HL-60 (cell line): ENCODE data around the gene FJX1.
"Not testable (repeated sequence)": the region's sequence is repeated elsewhere in the genome, so short reads cannot be mapped to it uniquely, and the experiment has no call there.

Experiments used
- DNase-seq, 2 experiments: peaks; one replicate each; pipeline ENCODE4 v3.0.0-alpha.2; 2010 to 2020; ENCODE audit warnings: low read depth in 1 of 2, low spot score in 1 of 2
- H3K27ac ChIP-seq: fragments of 250-450 bp; sonication (Bioruptor Pico); replicated peaks from 2 replicates; pipeline ENCODE4 v1.5.1; 2020; ENCODE audit warnings: mild to moderate bottlenecking, moderate library complexity
- H3K27me3 ChIP-seq: fragments of 250-450 bp; sonication (Bioruptor Pico); 2 replicates; pipeline ENCODE4 v1.5.1; 2021; ENCODE audit warnings: mild to moderate bottlenecking, moderate library complexity; ENCODE audit not compliant: insufficient read depth, poor library complexity, severe bottlenecking
- H3K4me3 ChIP-seq: replicated peaks from 2 replicates; pipeline ENCODE4 v1.5.1; 2011; ENCODE audit warnings: mild to moderate bottlenecking, control low read depth, low read length; ENCODE audit not compliant: insufficient read depth
- GABPA ChIP-seq: IDR thresholded peaks from 2 replicates; pipeline ENCODE4 v1.6.1; 2012; ENCODE audit warnings: low read depth
- POLR2AphosphoS5 ChIP-seq: IDR thresholded peaks from 2 replicates; pipeline ENCODE4 v1.6.1; 2012; ENCODE audit warnings: low read depth
- REST ChIP-seq: IDR thresholded peaks from 2 replicates; pipeline ENCODE4 v1.6.1; 2012; ENCODE audit warnings: low read depth; ENCODE audit not compliant: insufficient replicate concordance
- SPI1 ChIP-seq: IDR thresholded peaks from 2 replicates; pipeline ENCODE4 v1.6.1; 2012; ENCODE audit warnings: low read depth, mild to moderate bottlenecking, borderline replicate concordance
- TF ChIP-seq, protein P1 (sequence below): IDR thresholded peaks from one replicate; pipeline ENCODE4 v1.5.1; 2011; ENCODE audit warnings: low read length, control low read depth, inconsistent platforms; ENCODE audit not compliant: insufficient read depth

FJX1 gene

DNA sequence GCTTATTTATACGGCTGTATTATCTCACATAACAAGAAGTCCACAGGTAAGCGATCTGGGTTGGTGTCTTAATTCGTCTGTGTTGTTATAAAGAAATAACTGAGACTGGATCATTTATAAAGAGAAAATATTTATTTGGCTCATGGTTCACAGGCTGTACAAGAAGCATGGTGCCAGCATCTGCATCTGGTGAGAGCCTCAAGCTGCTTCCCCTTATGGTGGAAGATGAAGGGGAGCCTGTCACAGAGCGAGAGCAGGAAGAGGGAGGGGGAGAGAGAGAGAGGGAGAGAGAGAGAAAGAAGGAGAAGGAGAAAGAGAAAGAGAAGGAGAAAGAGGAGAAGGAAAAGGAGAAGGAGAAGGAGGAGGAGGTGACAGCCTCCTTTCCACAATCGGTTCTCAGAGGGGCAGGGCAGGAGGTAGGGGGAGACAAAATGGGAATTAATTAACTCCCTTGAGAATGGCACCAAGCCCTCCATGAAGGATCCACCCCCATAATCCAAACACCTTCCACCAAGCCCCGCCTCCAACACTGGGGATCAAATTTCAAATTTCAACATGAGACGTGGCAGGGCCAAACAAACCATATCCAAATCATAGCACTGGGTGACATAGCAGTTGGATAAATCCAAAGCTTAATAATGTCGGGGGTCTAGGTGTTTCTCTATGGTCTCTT is 29.3 kb downstream of the FJX1 start:
- TF ChIP-seq POLR2AphosphoS5 (no peak), GABPA (no peak), SPI1 (no peak), REST (no peak)
- TF ChIP-seq, protein P1, sequence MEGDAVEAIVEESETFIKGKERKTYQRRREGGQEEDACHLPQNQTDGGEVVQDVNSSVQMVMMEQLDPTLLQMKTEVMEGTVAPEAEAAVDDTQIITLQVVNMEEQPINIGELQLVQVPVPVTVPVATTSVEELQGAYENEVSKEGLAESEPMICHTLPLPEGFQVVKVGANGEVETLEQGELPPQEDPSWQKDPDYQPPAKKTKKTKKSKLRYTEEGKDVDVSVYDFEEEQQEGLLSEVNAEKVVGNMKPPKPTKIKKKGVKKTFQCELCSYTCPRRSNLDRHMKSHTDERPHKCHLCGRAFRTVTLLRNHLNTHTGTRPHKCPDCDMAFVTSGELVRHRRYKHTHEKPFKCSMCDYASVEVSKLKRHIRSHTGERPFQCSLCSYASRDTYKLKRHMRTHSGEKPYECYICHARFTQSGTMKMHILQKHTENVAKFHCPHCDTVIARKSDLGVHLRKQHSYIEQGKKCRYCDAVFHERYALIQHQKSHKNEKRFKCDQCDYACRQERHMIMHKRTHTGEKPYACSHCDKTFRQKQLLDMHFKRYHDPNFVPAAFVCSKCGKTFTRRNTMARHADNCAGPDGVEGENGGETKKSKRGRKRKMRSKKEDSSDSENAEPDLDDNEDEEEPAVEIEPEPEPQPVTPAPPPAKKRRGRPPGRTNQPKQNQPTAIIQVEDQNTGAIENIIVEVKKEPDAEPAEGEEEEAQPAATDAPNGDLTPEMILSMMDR, result no peak
- H3K27ac ChIP-seq, result no peak overlapping the region
- peaks cover 2% of the 10 kb centered on the region for H3K27me3 ChIP-seq
- H3K4me3 ChIP-seq, result no peak overlapping the region
- DNase-seq, result no peak

GRCh38 chr11:35650006-35650405 is 31.7 kb downstream of the FJX1 start:
- no peak for TF ChIP-seq SPI1
- no peak for TF ChIP-seq GABPA
- peaks cover 2% of the 10 kb centered on the region for H3K27me3 ChIP-seq
- no peak overlapping the region for H3K4me3 ChIP-seq
- no peak for DNase-seq
- no peak overlapping the region for H3K27ac ChIP-seq

GRCh38 chr11:35650467-35650866 is 32.2 kb downstream of the FJX1 start:
- H3K27me3 ChIP-seq, result peaks cover 2% of the 10 kb centered on the region
- H3K4me3 ChIP-seq, result no peak overlapping the region
- TF ChIP-seq, protein P1, result no peak
- TF ChIP-seq SPI1 (no peak), REST (no peak), POLR2AphosphoS5 (no peak), GABPA (no peak)
- DNase-seq, result no peak
- no peak overlapping the region for H3K27ac ChIP-seq

DNA sequence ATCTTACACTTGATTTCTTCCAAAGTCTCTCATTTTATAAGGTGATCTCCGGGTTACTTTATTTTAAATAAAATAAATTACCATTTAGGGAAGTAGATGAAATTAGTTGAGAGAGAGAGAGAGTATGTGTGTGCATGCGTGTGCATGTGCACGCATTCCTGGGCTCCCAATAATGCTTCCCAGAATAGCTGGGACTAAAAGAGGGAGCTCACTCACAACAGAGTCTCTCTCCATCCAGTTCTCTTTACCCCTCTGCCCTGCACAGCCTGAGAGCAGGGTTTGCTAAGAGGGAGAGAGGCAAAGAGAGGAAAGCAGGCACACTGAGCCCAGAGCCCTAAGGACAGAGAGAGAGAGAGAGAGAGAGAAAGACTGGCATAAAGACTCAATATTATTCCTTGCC is 33.0 kb downstream of the FJX1 start:
- no peak overlapping the region for H3K27ac ChIP-seq
- no peak for TF ChIP-seq REST
- TF ChIP-seq GABPA, result no peak
- no peak for DNase-seq
- H3K4me3 ChIP-seq, result no peak overlapping the region
- peaks cover 2% of the 10 kb centered on the region for H3K27me3 ChIP-seq

DNA sequence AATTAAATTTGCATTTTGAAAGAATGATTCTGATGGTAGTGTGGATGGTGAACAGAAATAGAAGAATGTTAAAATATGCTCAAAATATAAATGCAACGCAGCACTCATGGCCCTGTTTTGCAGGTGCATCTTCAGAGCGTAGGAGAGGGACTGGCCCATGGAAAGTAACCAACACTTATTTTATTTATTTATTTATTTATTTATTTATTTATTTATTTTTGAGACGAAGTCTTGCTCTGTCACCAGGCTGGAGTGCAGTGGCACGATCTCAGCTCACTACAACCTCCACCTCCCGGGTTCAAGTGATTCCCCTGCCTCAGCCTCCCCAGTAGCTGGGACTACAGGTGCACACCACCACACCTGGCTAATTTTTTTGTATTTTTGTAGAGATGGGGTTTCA is 34.5 kb downstream of the FJX1 start:
- H3K27ac ChIP-seq, H3K4me3 ChIP-seq, DNase-seq, H3K27me3 ChIP-seq: not testable (repeated sequence)
